ENCODE data around the gene RUBCN. TPM values are rescaled to one million over a fixed set of nuclear protein-coding genes. Genes with fewer than 3 reads are reported as not detected.
A peak's percentile ranks its signal among the peaks of the same experiment; 100 is the strongest.

Gene RUBCN
- total and polyA plus RNA-seq, 2 donors (not counting 1 experiment from before 2014, with no cell fraction given), result 57.3 to 423 TPM

GRCh38 chr3:197784019-197784585 is 47.4 kb upstream of the RUBCN start:
- H3K4me3 ChIP-seq (ENCODE audit: control extremely low read depth in 1 of 5, extremely low read depth in 1 of 5, insufficient read depth in 1 of 5, low read depth in 2 of 5, low read length in 4 of 5), result peak overlapping the region in 1 of 5 experiments; percentile 8
- H3K9me3 ChIP-seq (ENCODE audit: control extremely low read depth in 1 of 3, control insufficient read depth in 2 of 3, insufficient read depth in 1 of 3, low read length in 2 of 3), result no peaks in the 10 kb centered on the region

More at GRCh38 chr3:197784019-197784585, 47.4 kb upstream of the RUBCN start:
- peak overlapping the region; percentile 84 for H3K27ac Mint-ChIP-seq
- Histone ChIP-seq H2AFZ (ENCODE audit: insufficient read depth, low read depth, low read length, poor library complexity, severe bottlenecking) (no peak overlapping the region), H3K36me3 (replicated peaks in 1 of 2; ENCODE audit: control extremely low read depth in 1 of 2, control insufficient read depth in 1 of 2, extremely low read depth in 1 of 2, insufficient read depth in 2 of 2, low read length in 1 of 2) (peaks cover 4 to 15% of the 10 kb centered on the region in 2 experiments), H3K79me2 (ENCODE audit: control insufficient read depth, insufficient read depth, low read length) (peaks cover 14% of the 10 kb centered on the region), H3K4me1 (ENCODE audit: control insufficient read depth in 2 of 2, insufficient read depth in 2 of 2, low read length in 2 of 2) (peaks cover 20% of the 10 kb centered on the region in 2 donors), H3K27ac (ENCODE audit: low read length in 2 of 2) (peak overlapping the region; percentile 50 to 58), H3K27me3 (replicated peaks in 1 of 4; ENCODE audit: control extremely low read depth in 1 of 4, control insufficient read depth in 3 of 4, insufficient read depth in 4 of 4, low read length in 3 of 4) (no peaks in the 10 kb centered on the region), H3K9ac (ENCODE audit: low read length) (no peak overlapping the region), H3K4me2 (replicated peaks; ENCODE audit: low read depth, low read length, poor library complexity, severe bottlenecking) (peak overlapping the region; percentile 33), H4K20me1 (ENCODE audit: control insufficient read depth, insufficient read depth, low read length, poor library complexity, severe bottlenecking) (no peaks in the 10 kb centered on the region)
- CTCF ChIA-PET, result interaction anchor here (0.8 to 3.8 kb wide), 4 partner anchors 9 to 16 kb away, joined by 3 to 12 read pairs (median 5); no protein-coding TSS in a partner anchor
- no peaks in the 10 kb centered on the region for H3K9me3 Mint-ChIP-seq (ENCODE audit: insufficient read depth)
- DNase-seq (no peak), ATAC-seq (ENCODE audit: low read depth) (no peak)
- POLR2A ChIA-PET, result no interaction called here
- H3K27me3 Mint-ChIP-seq, result no peaks in the 10 kb centered on the region
- WGBS (ENCODE audit: insufficient coverage), result no CpG with 5 or more reads among the region's 7 CpGs
- intact Hi-C loops (cut with micrococcal nuclease), result no loop called here
- peak overlapping the region; percentile 59 for H3K4me3 Mint-ChIP-seq
- TF ChIP-seq EZH2 (IDR thresholded peaks at IDR 0.05; ENCODE audit: borderline replicate concordance, insufficient read depth, low read depth, low read length, poor library complexity, severe bottlenecking) (no peak), CTCF (IDR thresholded peaks at IDR 0.05) (no peak)
- peaks cover 35% of the 10 kb centered on the region for H3K4me1 Mint-ChIP-seq
